Progenitor cell of endocrine pancreas (in vitro differentiated cells): Measurements from ENCODE around the gene RTL5. TPM values are rescaled to one million over a fixed set of nuclear protein-coding genes. Genes with fewer than 3 reads are reported as not detected.

Experiments
- DNase-seq: peaks from one replicate; pipeline ENCODE4 v3.0.0; 2021; ENCODE audit warnings: low spot score; ENCODE audit not compliant: unreplicated experiment
- H3K27ac Mint-ChIP-seq: 2 replicates; pipeline ENCODE4 v1.8.0; 2021; ENCODE audit warnings: mild to moderate bottlenecking, moderate library complexity, mixed read lengths
- H3K27me3 Mint-ChIP-seq: 2 replicates; pipeline ENCODE4 v1.8.0; 2021; ENCODE audit warnings: mixed read lengths
- H3K36me3 Mint-ChIP-seq: 2 replicates; pipeline ENCODE4 v1.8.0; 2022; ENCODE audit warnings: mixed read lengths; ENCODE audit not compliant: insufficient read depth
- H3K4me1 Mint-ChIP-seq: 2 replicates; pipeline ENCODE4 v1.8.0; 2021; ENCODE audit warnings: low read depth, mixed read lengths
- H3K4me3 Mint-ChIP-seq: 2 replicates; pipeline ENCODE4 v1.8.0; 2021; ENCODE audit warnings: low read depth, mild to moderate bottlenecking, moderate library complexity, mixed read lengths
- H3K9me3 Mint-ChIP-seq: 2 replicates; pipeline ENCODE4 v1.8.0; 2021; ENCODE audit warnings: low read depth, mixed read lengths
- CTCF ChIP-seq: fragments of 200-600 bp; sonication (generic); IDR thresholded peaks from one replicate; pipeline ENCODE4 v1.5.0; 2021; ENCODE audit warnings: antibody characterized with exemption, mild to moderate bottlenecking; ENCODE audit not compliant: unreplicated experiment
- total RNA-seq: library from RNA; stranded (reverse); gene quantifications from 2 replicates; pipeline ENCODE4 v1.2.1, GENCODE V29; 2021

Gene RTL5
- total RNA-seq, 1 donor from 2014 or later, result 19.4 TPM

GRCh38 chrX:72137846-72138495 lies 6.3 kb upstream of the RTL5 start:
- TF ChIP-seq CTCF, result no peak
- H3K4me1 Mint-ChIP-seq, result no peaks in the 10 kb centered on the region
- peaks cover 3% of the 10 kb centered on the region for H3K27me3 Mint-ChIP-seq
- H3K4me3 Mint-ChIP-seq, result no peak overlapping the region
- DNase-seq, result no peak
- H3K9me3 Mint-ChIP-seq, result peaks cover 6% of the 10 kb centered on the region
- peaks cover 3% of the 10 kb centered on the region for H3K36me3 Mint-ChIP-seq
- H3K27ac Mint-ChIP-seq, result no peak overlapping the region

- peaks cover 3% of the 10 kb centered on the region for H3K4me1 Mint-ChIP-seq
- peaks cover 6% of the 10 kb centered on the region for H3K27me3 Mint-ChIP-seq
- DNase-seq, result no peak
- no peak for TF ChIP-seq CTCF
- H3K36me3 Mint-ChIP-seq, result peaks cover 14% of the 10 kb centered on the region
- no peak overlapping the region for H3K27ac Mint-ChIP-seq
- H3K9me3 Mint-ChIP-seq, result peaks cover 19% of the 10 kb centered on the region
- no peak overlapping the region for H3K4me3 Mint-ChIP-seq
Observed at GRCh38 chrX:72133851-72134546, 2.3 kb upstream of the RTL5 start.

DNA sequence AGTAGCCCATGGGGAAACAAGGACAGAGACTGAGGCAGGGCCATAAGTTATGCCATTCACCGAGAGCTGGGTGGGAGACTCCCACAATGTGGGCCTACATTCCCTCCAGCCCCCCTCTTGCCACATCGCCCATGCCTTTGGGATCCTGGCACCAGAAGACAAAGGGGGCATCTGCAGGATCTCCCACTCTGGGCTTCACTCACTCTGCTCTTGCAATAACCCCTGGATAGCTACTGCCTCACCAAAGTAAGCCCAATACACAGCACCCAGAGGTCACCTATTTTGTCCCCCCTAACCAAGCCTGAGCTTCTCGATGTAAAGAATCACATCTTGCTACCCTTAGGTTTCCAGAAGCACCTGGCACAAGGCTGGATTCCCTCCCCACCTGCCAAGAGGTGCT lies 741 bp upstream of the RTL5 start:
- Mint-ChIP-seq H3K27me3 (peaks cover 6% of the 10 kb centered on the region), H3K9me3 (peaks cover 24% of the 10 kb centered on the region), H3K36me3 (peaks cover 16% of the 10 kb centered on the region), H3K4me1 (peaks cover 3% of the 10 kb centered on the region), H3K27ac (peak overlapping the region; percentile 64), H3K4me3 (peak overlapping the region; percentile 68)
- no peak for DNase-seq
- no peak for TF ChIP-seq CTCF

DNA sequence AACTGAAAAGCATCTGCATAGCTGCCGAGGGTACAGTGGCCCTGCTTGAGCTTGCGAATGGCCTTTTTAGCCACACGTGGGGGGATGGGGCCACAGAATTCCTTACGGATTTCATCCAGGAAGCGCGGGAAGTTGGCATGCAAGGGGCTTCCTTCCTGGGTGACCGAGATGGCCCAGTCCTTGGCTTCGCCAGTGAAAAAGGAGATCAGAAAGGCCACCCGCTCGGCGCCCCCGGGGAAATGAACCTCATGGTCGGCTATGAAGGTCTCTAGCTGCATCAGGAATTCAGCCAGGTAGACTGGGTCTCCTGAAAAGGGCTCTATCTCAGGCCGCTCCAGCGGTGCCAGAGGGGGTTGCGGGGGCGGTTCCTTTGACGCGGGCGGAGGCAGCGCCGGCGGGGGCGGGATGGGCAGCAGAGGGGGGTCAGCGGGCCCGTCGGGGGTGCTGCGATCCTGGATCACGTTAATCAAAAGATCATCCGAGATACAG lies 909 bp downstream of the RTL5 start:
- peaks cover 5% of the 10 kb centered on the region for H3K4me1 Mint-ChIP-seq
- peaks cover 6% of the 10 kb centered on the region for H3K27me3 Mint-ChIP-seq
- H3K9me3 Mint-ChIP-seq, result peaks cover 24% of the 10 kb centered on the region
- H3K27ac Mint-ChIP-seq, result no peak overlapping the region
- no peak for DNase-seq
- no peak for TF ChIP-seq CTCF
- peaks cover 16% of the 10 kb centered on the region for H3K36me3 Mint-ChIP-seq
- H3K4me3 Mint-ChIP-seq, result peak overlapping the region; percentile 70

- Mint-ChIP-seq H3K27ac (no peak overlapping the region), H3K27me3 (peaks cover 6% of the 10 kb centered on the region), H3K4me1 (peaks cover 5% of the 10 kb centered on the region), H3K9me3 (peaks cover 26% of the 10 kb centered on the region), H3K36me3 (peaks cover 16% of the 10 kb centered on the region), H3K4me3 (peak overlapping the region; percentile 70)
- DNase-seq, result no peak
- no peak for TF ChIP-seq CTCF
Observed at GRCh38 chrX:72130156-72130761, 1.5 kb downstream of the RTL5 start.
